Naive thymus-derived CD8-positive, alpha-beta T cell (primary cell): ENCODE results near the gene RANBP1. TPM values are rescaled to one million over a fixed set of nuclear protein-coding genes. Genes with fewer than 3 reads are reported as not detected.

Experiments
- ATAC-seq, 2 donors: fragments of 150-1000 bp; cut with Tn5 transposase in 1 of 2; sonication (Bioruptor Pico), chemical (Tn5 transposase) in 1 of 2; 1 replicate in 1 of 2; 2 replicates in 1 of 2; pipeline ENCODE4 v1.10.0; 2021; ENCODE audit warnings: mild to moderate bottlenecking in 2 of 2, moderate library complexity in 2 of 2
- POLR2A ChIA-PET: fragments of 350-600 bp; sonication (Branson Sonifier 250); formaldehyde crosslinking; loops from one replicate; lab custom pipeline; 2021; ENCODE audit warnings: antibody characterized with exemption; lab: Charles Lee
- DNase-seq, 10 donors: peaks; one replicate each; pipeline versions ENCODE4 v3.0.0 to v3.0.0-alpha.2; 2020 to 2022
- H3K27ac Mint-ChIP-seq, 10 donors: one replicate each; pipeline ENCODE4 v1.8.0; 2020 to 2022; ENCODE audit warnings: mild to moderate bottlenecking in 10 of 10, mixed read lengths in 10 of 10, moderate library complexity in 4 of 10, inconsistent platforms in 1 of 10
- H3K27me3 Mint-ChIP-seq, 5 donors: one replicate each; pipeline ENCODE4 v1.8.0; 2021 to 2022; ENCODE audit warnings: mixed read lengths in 5 of 5
- H3K36me3 Mint-ChIP-seq, 3 donors: one replicate each; pipeline ENCODE4 v1.8.0; 2020 to 2022; ENCODE audit warnings: mixed read lengths in 3 of 3, mild to moderate bottlenecking in 2 of 3, inconsistent platforms in 1 of 3
- H3K4me1 Mint-ChIP-seq, 4 donors: one replicate each; pipeline ENCODE4 v1.8.0; 2021 to 2022; ENCODE audit warnings: mixed read lengths in 4 of 4
- H3K4me3 Mint-ChIP-seq, 10 donors: one replicate each; pipeline ENCODE4 v1.8.0; 2020 to 2022; ENCODE audit warnings: mild to moderate bottlenecking in 10 of 10, mixed read lengths in 10 of 10, moderate library complexity in 6 of 10, inconsistent platforms in 1 of 10
- H3K9me3 Mint-ChIP-seq, 9 donors: one replicate each; pipeline ENCODE4 v1.8.0; 2020 to 2022; ENCODE audit warnings: mixed read lengths in 9 of 9, mild to moderate bottlenecking in 3 of 9, inconsistent platforms in 1 of 9, moderate library complexity in 1 of 9
- polyA plus RNA-seq, 3 donors: library from polyadenylated mRNA; unstranded; fragments of 300-500 nt; fragmentation: Illumina TruSeq; gene quantifications; one replicate each; pipeline ENCODE4 v1.2.3, GENCODE V29; 2021
- total RNA-seq, 8 experiments: library from RNA in 2 of 8; stranded (reverse) in 2 of 8; gene quantifications; one replicate each; pipeline ENCODE4 v1.2.3 and lab custom pipeline; 2021 to 2026

Gene RANBP1
- total and polyA plus RNA-seq, 5 experiments from 2014 or later: 64.0 to 106 (median 72.5) TPM

DNA sequence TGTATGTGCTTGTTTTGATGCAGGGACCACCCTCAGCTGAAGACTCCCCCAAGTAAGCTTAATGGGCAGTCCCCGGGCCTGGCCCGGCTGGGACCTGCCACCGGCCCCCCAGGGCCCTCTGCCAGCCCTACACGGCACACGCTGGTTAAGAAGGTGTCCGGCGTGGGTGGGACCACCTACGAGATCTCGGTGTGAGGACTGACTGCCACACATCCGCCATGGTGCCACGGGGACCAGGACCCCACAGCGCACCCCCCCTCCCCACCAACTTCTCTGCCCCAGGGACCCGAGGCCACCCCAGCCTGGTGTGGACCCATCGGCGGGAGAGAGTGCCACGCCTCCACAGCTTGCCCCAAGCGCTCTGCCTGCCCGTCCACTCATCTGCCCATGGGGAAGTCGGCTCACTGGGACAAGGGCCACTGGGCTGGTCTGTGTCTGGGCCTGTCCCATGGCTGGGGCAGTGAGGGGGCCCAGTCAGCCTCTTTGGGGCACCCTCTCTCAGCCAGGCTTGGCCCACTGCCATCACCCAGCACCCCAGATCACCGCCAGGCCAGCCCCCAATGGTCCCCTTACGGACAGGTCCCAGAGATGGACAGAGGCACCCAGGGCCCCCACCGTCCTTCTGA lies 29.4 kb downstream of the RANBP1 start:
- POLR2A ChIA-PET: no interaction called here
- no peaks in the 10 kb centered on the region for H3K27me3 Mint-ChIP-seq
- no peak for DNase-seq
- no peaks in the 10 kb centered on the region for H3K9me3 Mint-ChIP-seq
- peak overlapping the region in 1 of 10 donors; percentile 40 for H3K27ac Mint-ChIP-seq
- H3K4me1 Mint-ChIP-seq: peaks cover 0 to 2% (median 0%) of the 10 kb centered on the region in 4 donors
- peaks cover 0 to 3% (median 0%) of the 10 kb centered on the region in 3 donors for H3K36me3 Mint-ChIP-seq
- no peak for ATAC-seq
- H3K4me3 Mint-ChIP-seq: no peak overlapping the region

DNA sequence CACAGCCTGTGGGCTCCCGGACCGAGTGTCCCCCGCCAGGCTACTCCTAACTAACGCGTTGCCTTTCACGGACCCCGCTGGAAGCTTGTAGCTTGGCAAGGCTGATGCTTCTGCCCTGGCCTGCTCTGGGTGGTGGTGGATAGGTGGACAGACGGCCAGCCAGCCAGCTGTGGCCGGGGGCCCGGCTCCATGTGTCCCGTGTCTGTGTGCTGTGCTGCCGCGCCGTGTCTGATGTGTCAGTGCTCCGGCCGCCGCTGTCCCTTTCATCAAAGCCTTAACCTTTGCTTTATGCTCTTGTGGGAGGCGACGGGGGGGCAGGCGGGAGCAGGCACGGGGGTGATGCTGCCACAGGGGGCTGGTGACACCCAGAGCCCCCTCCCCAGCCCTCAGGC lies 29.9 kb downstream of the RANBP1 start:
- DNase-seq (no peak), ATAC-seq (no peak)
- H3K27me3 Mint-ChIP-seq: no peaks in the 10 kb centered on the region
- POLR2A ChIA-PET: no interaction called here
- no peaks in the 10 kb centered on the region for H3K9me3 Mint-ChIP-seq
- no peak overlapping the region for H3K27ac Mint-ChIP-seq
- H3K36me3 Mint-ChIP-seq: peaks cover 0 to 3% (median 0%) of the 10 kb centered on the region in 3 donors
- peaks cover 0 to 2% (median 0%) of the 10 kb centered on the region in 4 donors for H3K4me1 Mint-ChIP-seq
- H3K4me3 Mint-ChIP-seq: no peak overlapping the region

DNA sequence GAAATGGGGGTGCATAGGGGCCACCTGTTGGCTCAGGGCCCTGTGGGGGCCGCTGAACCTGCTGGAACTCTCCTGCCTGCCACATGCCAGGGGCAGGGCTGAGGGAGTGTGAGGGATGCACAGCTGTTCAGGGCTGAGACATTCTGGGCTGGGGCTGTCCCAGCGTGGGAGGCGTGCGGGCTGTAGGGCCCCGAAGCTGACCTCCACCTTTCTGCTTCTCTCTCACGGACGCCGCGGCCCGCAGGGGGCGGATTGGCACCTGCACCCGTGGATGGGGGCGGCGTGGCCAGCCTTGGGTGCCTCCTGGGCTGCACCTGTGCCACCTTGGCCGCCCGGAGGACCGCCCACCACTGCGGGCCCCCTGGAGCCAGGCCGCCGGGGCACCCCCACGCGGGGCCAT lies 30.9 kb downstream of the RANBP1 start:
- DNase-seq (no peak), ATAC-seq (no peak)
- H3K4me3 Mint-ChIP-seq: no peak overlapping the region
- no peaks in the 10 kb centered on the region for H3K9me3 Mint-ChIP-seq
- H3K27me3 Mint-ChIP-seq: no peaks in the 10 kb centered on the region
- POLR2A ChIA-PET: no interaction called here
- H3K36me3 Mint-ChIP-seq: peaks cover 0 to 3% (median 0%) of the 10 kb centered on the region in 3 donors
- peaks cover 0 to 2% (median 0%) of the 10 kb centered on the region in 4 donors for H3K4me1 Mint-ChIP-seq
- peak overlapping the region in 1 of 10 donors; percentile 51 for H3K27ac Mint-ChIP-seq

DNA sequence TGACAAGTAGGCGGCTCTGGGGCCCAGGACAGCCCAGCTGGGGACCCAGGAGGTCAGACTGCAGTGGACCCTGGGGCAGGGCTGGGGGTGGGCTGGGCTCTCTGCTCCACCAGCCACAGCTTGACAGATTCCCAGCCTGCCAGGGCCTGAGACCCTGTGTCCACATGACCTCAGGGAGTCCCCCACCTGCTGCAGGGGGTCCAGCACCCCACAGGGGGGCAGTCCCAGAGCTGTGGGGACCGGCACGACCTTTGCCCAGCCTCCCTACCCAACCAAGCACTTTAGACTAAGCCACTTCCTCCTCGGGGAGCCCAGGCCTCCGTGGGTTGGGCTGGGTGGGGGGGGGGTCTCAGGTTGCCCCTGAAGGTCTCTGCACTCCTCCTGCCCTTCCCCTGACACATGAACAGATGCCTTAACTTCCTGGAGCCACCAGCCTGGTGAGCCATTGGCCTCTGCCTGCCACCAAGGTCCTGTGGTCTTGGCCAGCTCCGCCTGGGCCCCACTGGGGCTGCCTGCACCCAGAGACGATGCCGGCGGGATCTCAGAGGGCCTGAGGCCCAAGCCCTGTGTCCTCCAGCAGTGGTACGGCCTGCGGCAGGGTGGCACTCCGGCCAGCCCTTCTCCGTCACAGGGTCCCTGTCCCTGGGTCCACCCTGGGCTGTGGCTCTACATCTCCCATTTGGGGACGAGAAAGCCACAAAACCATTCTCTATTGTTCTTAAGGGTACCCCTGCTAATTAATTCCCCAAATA lies 31.5 kb downstream of the RANBP1 start:
- POLR2A ChIA-PET: no interaction called here
- Mint-ChIP-seq H3K36me3 (peaks cover 0 to 3% (median 0%) of the 10 kb centered on the region in 3 donors), H3K4me1 (peaks cover 0 to 2% (median 0%) of the 10 kb centered on the region in 4 donors), H3K9me3 (no peaks in the 10 kb centered on the region), H3K4me3 (no peak overlapping the region), H3K27me3 (no peaks in the 10 kb centered on the region), H3K27ac (peak overlapping the region in 1 of 10 donors; percentile 52)
- ATAC-seq (no peak), DNase-seq (no peak)

DNA sequence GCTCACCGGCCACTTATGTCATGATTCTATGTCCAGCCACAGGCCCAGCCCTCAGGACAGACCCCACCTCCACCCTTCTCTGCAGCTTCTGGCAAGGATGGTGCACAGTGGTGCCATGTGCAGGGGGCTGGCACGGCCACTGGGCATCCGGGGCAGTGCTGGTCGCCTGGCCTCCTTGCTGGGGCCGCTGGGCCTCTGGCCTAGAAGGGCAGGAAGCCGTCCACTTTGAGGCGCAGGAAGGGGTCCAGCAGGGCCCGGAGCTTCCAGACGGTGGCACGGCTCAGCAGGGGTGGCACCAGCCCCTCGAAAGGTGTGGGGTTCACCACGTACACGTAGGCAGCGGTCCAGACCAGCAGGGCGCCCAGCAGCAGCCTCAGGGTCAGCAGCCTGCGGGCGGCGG lies 32.5 kb downstream of the RANBP1 start:
- DNase-seq: no peak
- Mint-ChIP-seq H3K36me3 (peaks cover 0 to 3% (median 0%) of the 10 kb centered on the region in 3 donors), H3K4me1 (peaks cover 0 to 2% (median 0%) of the 10 kb centered on the region in 4 donors), H3K4me3 (no peak overlapping the region), H3K27me3 (no peaks in the 10 kb centered on the region), H3K27ac (no peak overlapping the region), H3K9me3 (no peaks in the 10 kb centered on the region)
- POLR2A ChIA-PET: no interaction called here
- ATAC-seq: no peak

DNA sequence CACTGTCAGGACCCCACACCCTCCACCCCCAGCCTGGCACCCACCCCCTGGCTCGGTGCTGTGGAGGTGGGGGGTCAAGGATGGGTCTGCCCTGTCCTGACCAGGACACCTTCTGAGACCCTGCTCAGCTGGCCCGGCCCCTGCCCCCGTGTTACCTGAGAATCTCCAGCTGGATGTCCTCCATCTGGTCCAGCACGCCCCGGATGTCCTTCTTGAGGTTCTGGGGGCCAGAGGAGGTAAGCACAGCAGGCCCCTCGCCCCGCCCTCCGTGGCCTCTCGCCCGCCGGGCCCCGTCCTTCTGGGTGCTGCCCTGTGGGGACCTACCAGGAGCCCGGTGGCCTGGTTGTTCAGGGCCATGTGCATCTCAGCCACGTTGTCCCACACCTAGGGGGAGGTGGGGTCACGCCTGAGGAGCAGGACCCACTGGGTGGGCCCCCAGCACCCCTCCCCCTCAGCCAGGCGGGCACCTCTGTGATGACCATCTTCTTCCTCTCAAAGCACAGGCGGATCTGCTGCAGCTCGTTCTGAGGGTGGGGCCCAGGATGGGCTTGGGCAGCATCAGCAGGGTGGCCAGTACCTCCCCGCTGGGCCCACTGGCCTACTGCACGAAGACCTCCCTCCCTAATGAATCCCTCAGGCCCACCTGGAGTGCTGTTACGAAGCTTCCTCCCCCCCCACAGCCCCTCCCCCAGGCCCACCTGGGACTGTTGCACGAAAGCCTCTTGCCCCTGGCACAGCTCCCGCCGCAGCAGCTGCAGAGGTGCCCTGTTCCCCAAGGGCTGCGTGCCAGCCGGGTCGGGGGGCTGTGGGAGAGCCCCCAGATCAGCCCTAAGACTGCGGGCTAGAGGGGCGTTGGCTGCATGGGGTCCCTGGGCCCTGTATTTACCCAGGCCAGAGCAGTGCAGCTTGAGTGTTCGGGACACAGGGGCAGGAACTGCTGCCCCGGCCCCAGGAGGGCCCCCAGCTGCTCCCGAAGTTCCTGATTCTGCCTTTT lies 33.6 kb downstream of the RANBP1 start:
- no peaks in the 10 kb centered on the region for H3K4me1 Mint-ChIP-seq
- H3K9me3 Mint-ChIP-seq: no peaks in the 10 kb centered on the region
- ATAC-seq (no peak), DNase-seq (no peak)
- H3K27me3 Mint-ChIP-seq: no peaks in the 10 kb centered on the region
- H3K4me3 Mint-ChIP-seq: no peak overlapping the region
- no peak overlapping the region for H3K27ac Mint-ChIP-seq
- H3K36me3 Mint-ChIP-seq: no peaks in the 10 kb centered on the region
- POLR2A ChIA-PET: no interaction called here

DNA sequence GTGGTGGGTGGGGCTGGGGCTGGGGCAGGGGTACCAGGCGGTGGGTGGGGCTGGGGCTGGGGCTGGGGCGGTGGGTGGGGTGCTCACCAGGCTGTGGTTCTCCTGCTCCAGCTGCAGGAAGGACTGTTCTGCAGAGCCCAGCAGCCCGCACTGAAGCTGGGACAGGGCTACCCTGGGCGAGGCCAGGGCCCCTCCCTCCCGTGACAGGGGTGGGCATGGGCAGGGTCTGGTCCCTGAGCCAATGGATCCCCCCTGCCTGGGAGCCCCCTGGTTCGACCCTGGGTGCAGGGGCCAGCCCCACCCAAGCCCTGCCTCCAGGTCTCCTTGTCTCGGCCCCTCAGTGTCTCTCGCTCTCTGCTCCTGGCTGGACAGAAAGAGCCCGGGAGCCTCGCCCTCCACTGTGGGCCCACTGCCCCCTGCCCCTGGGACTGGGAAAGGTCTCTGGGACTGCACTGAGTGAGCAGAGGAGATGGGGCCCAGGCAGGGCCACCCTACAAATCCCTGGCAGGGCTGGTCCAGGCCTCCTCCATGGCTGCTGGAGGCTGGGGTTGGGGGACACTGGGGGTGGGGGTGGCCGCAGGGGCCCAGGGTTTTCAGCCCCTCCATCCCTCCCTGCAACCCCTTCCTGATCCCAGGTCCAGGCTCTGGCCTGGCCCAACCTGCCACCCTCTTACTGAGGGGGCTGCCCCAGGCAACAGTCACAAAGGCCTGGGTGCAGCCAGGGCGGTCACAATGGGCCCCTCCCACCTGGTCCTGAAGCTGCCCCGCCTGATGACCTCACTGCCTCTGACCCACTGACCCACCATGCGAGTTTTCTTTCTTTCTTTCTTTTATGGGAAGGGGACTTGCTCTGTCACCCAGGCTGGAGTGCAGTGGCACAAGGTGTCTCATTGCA lies 34.7 kb downstream of the RANBP1 start, which contains the start of gene CCDC188:
Gene CCDC188, minus strand, starts transcription at position 675 of the 895 bp plus-strand sequence. Its CDS starts 69 bp downstream, at position 606.
- no peaks in the 10 kb centered on the region for H3K4me1 Mint-ChIP-seq
- no peak within 1 kb of the TSS for H3K4me3 Mint-ChIP-seq
- H3K9me3 Mint-ChIP-seq: no peaks in the 10 kb centered on the region
- H3K27me3 Mint-ChIP-seq: peaks cover 0 to under 1% (median 0%) of the 10 kb centered on the region in 5 donors
- no peaks in the 10 kb centered on the region for H3K36me3 Mint-ChIP-seq
- no peak for DNase-seq
- POLR2A ChIA-PET: no interaction called here
- peak within 1 kb of the TSS in 3 of 10 donors; percentile 8 to 60 (median 20) for H3K27ac Mint-ChIP-seq
- ATAC-seq: no peak

DNA sequence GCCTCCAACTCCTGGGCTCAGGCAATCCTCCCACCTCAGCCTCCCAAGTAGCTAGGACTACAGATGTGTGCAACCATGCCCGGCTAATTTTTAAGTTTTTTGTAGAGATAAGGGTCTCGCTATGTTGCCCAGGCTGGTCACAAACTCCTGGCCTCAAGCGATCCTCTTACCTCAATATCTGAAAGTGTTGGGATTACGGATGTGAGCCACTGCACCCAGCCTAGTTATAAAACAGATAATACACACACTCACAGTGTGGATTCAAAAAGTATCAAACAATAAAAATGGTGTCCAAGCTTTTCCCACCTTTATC lies 35.3 kb downstream of the RANBP1 start:
- Mint-ChIP-seq H3K27ac (peak overlapping the region in 2 of 10 donors; percentile 20 to 60), H3K27me3 (peaks cover 0 to 1% (median 0%) of the 10 kb centered on the region in 5 donors), H3K9me3 (no peaks in the 10 kb centered on the region), H3K4me3 (no peak overlapping the region), H3K4me1 (no peaks in the 10 kb centered on the region), H3K36me3 (no peaks in the 10 kb centered on the region)
- POLR2A ChIA-PET: no interaction called here
- ATAC-seq (no peak), DNase-seq (no peak)

DNA sequence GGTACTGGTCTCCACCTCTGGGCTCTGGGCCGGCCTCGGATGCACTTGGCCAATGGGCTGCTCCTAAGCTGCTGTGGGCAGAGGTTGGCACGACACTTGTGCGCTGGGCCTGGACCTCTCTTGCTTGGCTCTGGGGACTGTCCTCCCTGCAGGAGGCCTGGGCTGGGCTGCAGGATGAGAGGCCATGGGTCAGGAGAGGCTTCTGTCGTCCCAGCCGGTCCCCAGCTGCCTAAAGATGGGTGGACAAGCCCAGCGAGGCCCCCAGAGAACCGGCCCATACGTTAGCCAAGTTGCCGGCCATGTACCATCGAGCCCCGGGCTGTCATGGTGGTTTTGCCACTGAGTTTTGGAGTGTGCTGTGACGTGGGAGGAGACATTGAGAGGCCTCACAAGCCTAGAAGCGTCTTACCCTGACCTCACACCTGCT lies 36.6 kb downstream of the RANBP1 start:
- H3K9me3 Mint-ChIP-seq: no peaks in the 10 kb centered on the region
- peaks cover 2 to 6% (median 3%) of the 10 kb centered on the region in 4 donors for H3K4me1 Mint-ChIP-seq
- DNase-seq (no peak), ATAC-seq (no peak)
- H3K27ac Mint-ChIP-seq: no peak overlapping the region
- no peaks in the 10 kb centered on the region for H3K36me3 Mint-ChIP-seq
- POLR2A ChIA-PET: no interaction called here
- peaks cover 0 to 6% (median 0%) of the 10 kb centered on the region in 5 donors for H3K27me3 Mint-ChIP-seq
- H3K4me3 Mint-ChIP-seq: no peak overlapping the region

DNA sequence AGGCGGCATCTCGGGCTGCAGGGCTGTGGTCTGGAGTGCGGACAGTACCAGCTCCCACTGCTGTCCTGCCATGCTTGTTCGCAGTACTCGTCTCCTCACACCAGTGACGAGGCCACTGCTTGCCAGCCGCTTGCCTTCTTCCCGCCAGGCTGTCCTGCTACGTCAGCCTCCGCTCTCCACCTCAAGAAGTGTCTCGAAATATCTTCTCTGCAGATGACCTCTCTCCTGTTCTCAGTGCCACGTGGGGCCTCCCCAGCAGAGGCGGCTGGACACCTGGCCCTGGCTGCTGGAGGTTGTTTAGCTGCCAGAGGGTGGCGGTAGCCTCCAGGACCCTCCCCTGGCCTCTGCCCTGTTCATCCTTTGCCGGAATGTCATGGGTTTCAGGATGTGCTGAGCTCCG lies 38.0 kb downstream of the RANBP1 start:
- H3K27me3 Mint-ChIP-seq: peaks cover 0 to 6% (median 0%) of the 10 kb centered on the region in 5 donors
- no peaks in the 10 kb centered on the region for H3K36me3 Mint-ChIP-seq
- POLR2A ChIA-PET: no interaction called here
- peak overlapping the region in 3 of 10 donors; percentile 63 to 82 (median 78) for H3K27ac Mint-ChIP-seq
- peaks cover 2 to 6% (median 4%) of the 10 kb centered on the region in 4 donors for H3K4me1 Mint-ChIP-seq
- H3K4me3 Mint-ChIP-seq: no peak overlapping the region
- H3K9me3 Mint-ChIP-seq: no peaks in the 10 kb centered on the region
- DNase-seq (no peak), ATAC-seq (no peak)

DNA sequence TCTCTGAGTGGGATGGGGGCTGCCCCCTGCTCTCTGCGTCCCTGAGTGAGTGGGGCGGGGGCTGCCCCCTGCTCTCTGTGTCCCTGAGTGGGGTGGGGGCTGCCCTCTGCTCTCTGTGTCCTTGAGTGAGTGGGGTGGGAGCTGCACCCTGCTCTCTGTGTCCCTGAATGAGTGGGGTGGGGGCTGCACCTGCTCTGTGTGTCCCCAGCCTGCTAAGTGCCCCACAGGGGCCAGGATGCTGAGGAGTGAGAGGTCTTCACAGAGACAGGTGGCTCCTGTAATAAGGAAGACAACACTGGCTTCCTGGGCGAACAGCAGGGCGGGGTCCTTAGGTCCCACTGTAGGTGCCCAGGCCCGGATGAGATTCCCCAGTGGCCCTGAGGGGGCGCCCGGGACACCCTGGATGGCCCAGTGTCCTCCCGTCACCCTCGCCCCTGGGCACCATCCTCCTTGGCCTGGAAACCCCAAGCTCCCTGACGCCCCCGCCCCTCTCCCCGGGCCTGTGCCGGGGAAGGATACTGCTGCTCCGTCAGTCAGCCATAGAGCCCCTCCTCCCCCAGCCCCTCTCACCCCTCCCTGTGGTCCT lies 38.8 kb downstream of the RANBP1 start:
- H3K36me3 Mint-ChIP-seq: no peaks in the 10 kb centered on the region
- no peak for DNase-seq

More for the DNA sequence above, 38.8 kb downstream of the RANBP1 start:
- Mint-ChIP-seq H3K4me3 (no peak overlapping the region), H3K27ac (peak overlapping the region in 2 of 10 donors; percentile 4 to 18), H3K4me1 (peaks cover 2 to 6% (median 4%) of the 10 kb centered on the region in 4 donors), H3K9me3 (no peaks in the 10 kb centered on the region), H3K27me3 (peaks cover 0 to 6% (median 0%) of the 10 kb centered on the region in 5 donors)
- no peak for ATAC-seq
- POLR2A ChIA-PET: no interaction called here
